Measurements from ENCODE around the gene LRRC14B. TPM values are rescaled to one million over a fixed set of nuclear protein-coding genes. Genes with fewer than 3 reads are reported as not detected.
"Not testable (repeated sequence)": the region's sequence is repeated elsewhere in the genome, so short reads cannot be mapped to it uniquely, and the experiment has no call there.

Gene LRRC14B
- total RNA-seq, 2 donors from 2014 or later = not detected

GRCh38 chr5:241045-241669 is 49.9 kb downstream of the LRRC14B start:
- WGBS, 2 experiments (ENCODE audit: insufficient coverage in 1 of 2, insufficient read length in 1 of 2) = 80 to 87% methylated on average over 10 to 12 of the region's 13 CpGs
- not testable (repeated sequence) for H3K4me3 Mint-ChIP-seq; DNase-seq; H3K27me3 Mint-ChIP-seq (ENCODE audit: insufficient read depth); H3K4me3 ChIP-seq (ENCODE audit: low read length); H3K27ac Mint-ChIP-seq; H3K4me1 Mint-ChIP-seq; H3K4me1 ChIP-seq (ENCODE audit: control insufficient read depth, insufficient read depth, low read length); H3K27ac ChIP-seq (ENCODE audit: low read depth, low read length); H3K9ac ChIP-seq (ENCODE audit: extremely low read depth, low read length, poor library complexity, severe bottlenecking); H3K27me3 ChIP-seq (ENCODE audit: control insufficient read depth, insufficient read depth, low read length, poor library complexity, severe bottlenecking)
- peaks cover 56% of the 10 kb centered on the region for H3K36me3 ChIP-seq (ENCODE audit: control insufficient read depth, insufficient read depth, low read length)
- H3K9me3 Mint-ChIP-seq = peaks cover 53% of the 10 kb centered on the region
- H3K9me3 ChIP-seq (ENCODE audit: control insufficient read depth, low read length) = peaks cover 29% of the 10 kb centered on the region
- H3K36me3 Mint-ChIP-seq (ENCODE audit: low read depth) = peaks cover 95% of the 10 kb centered on the region

GRCh38 chr5:243683-244367 is 52.5 kb downstream of the LRRC14B start:
- Mint-ChIP-seq H3K36me3 (ENCODE audit: low read depth) (peaks cover 97% of the 10 kb centered on the region), H3K9me3 (peaks cover 80% of the 10 kb centered on the region)
- WGBS, 2 experiments (ENCODE audit: insufficient coverage in 1 of 2, insufficient read length in 1 of 2) = 90 to 100% methylated on average over 2 to 12 of the region's 12 CpGs
- DNase-seq; H3K27me3 Mint-ChIP-seq (ENCODE audit: insufficient read depth); H3K4me1 Mint-ChIP-seq; H3K27me3 ChIP-seq (ENCODE audit: control insufficient read depth, insufficient read depth, low read length, poor library complexity, severe bottlenecking); H3K4me3 ChIP-seq (ENCODE audit: low read length); H3K9ac ChIP-seq (ENCODE audit: extremely low read depth, low read length, poor library complexity, severe bottlenecking); H3K4me3 Mint-ChIP-seq; H3K4me1 ChIP-seq (ENCODE audit: control insufficient read depth, insufficient read depth, low read length); H3K27ac Mint-ChIP-seq; H3K27ac ChIP-seq (ENCODE audit: low read depth, low read length): not testable (repeated sequence)
- Histone ChIP-seq H3K36me3 (ENCODE audit: control insufficient read depth, insufficient read depth, low read length) (peaks cover 83% of the 10 kb centered on the region), H3K9me3 (ENCODE audit: control insufficient read depth, low read length) (peaks cover 53% of the 10 kb centered on the region)

GRCh38 chr5:245717-246116 is 54.4 kb downstream of the LRRC14B start:
- H3K27ac ChIP-seq (ENCODE audit: low read depth, low read length); H3K4me1 ChIP-seq (ENCODE audit: control insufficient read depth, insufficient read depth, low read length); H3K27ac Mint-ChIP-seq; H3K9ac ChIP-seq (ENCODE audit: extremely low read depth, low read length, poor library complexity, severe bottlenecking); H3K4me1 Mint-ChIP-seq; DNase-seq; H3K4me3 Mint-ChIP-seq; H3K27me3 Mint-ChIP-seq (ENCODE audit: insufficient read depth); H3K4me3 ChIP-seq (ENCODE audit: low read length); H3K27me3 ChIP-seq (ENCODE audit: control insufficient read depth, insufficient read depth, low read length, poor library complexity, severe bottlenecking): not testable (repeated sequence)
- WGBS, 2 experiments (ENCODE audit: insufficient coverage in 1 of 2, insufficient read length in 1 of 2) = 81 to 89% methylated on average over 4 to 5 of the region's 5 CpGs
- Mint-ChIP-seq H3K36me3 (ENCODE audit: low read depth) (peaks cover 95% of the 10 kb centered on the region), H3K9me3 (peaks cover 82% of the 10 kb centered on the region)
- H3K9me3 ChIP-seq (ENCODE audit: control insufficient read depth, low read length) = peaks cover 63% of the 10 kb centered on the region
- peaks cover 83% of the 10 kb centered on the region for H3K36me3 ChIP-seq (ENCODE audit: control insufficient read depth, insufficient read depth, low read length)

Other genes with a start within 250 kb of the LRRC14B start
- gene PLEKHG4B, start 99.3 kb upstream of the LRRC14B start, total RNA-seq = 10 to 100 TPM; 16.3 to 22.8 TPM
- 1 to 10 TPM; 8.4 to 9.7 TPM for gene CCDC127, start 26.7 kb downstream of the LRRC14B start, total RNA-seq
- 10 to 100 TPM; 61.6 to 73.1 TPM for gene SDHA, start 26.8 kb downstream of the LRRC14B start, total RNA-seq
- 10 to 100 TPM; 69.2 to 80.9 TPM for gene PDCD6, start 80.2 kb downstream of the LRRC14B start, total RNA-seq
- gene AHRR, start 130.2 kb downstream of the LRRC14B start, total RNA-seq = 1 to 10 TPM; 1.4 to 2.0 TPM